GM06990 (cell line): ENCODE data around the gene SLC7A9.

Experiments
- DNase-seq: peaks from one replicate; pipeline ENCODE4 v3.0.0-alpha.2; 2011; ENCODE audit not compliant: insufficient read length; ENCODE audit errors: extremely low read depth
- H3K27me3 ChIP-seq: replicated peaks from 2 replicates; pipeline ENCODE4 v1.6.0; 2011; ENCODE audit warnings: low read length; ENCODE audit not compliant: control insufficient read depth, insufficient read depth
- H3K36me3 ChIP-seq: 2 replicates; pipeline ENCODE4 v1.5.1; 2011; ENCODE audit warnings: low read length; ENCODE audit not compliant: control insufficient read depth, insufficient read depth
- H3K4me3 ChIP-seq: replicated peaks from 2 replicates; pipeline ENCODE4 v1.5.1; 2011; ENCODE audit warnings: low read depth, mild to moderate bottlenecking, control low read depth, low read length
- TF ChIP-seq, protein P1 (sequence below): IDR thresholded peaks from 2 replicates; pipeline ENCODE4 v1.5.1; 2011; ENCODE audit warnings: low read length, control low read depth, mild to moderate bottlenecking, inconsistent platforms; ENCODE audit not compliant: insufficient read depth, poor library complexity, severe bottlenecking

SLC7A9 gene

DNA sequence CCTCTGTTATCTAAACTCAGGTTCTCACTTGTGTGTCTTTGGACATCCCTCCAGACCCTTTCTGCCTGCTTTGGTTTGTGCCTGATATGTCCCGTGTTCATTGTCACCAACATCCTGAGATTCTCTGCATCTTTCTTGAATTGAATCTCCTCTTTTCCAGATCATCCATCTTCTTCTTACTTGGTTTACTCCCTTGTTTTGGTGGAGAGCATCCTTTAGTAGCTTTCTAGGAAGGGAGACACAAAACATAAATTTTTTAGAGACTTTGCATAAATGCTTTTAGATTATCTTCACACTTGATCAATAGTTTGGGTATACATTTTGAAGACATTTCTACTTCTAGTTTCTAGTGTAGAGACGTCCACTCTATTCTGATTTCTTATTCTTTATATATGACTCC is 88.3 kb downstream of the SLC7A9 start:
- Histone ChIP-seq H3K36me3 (no peaks in the 10 kb centered on the region), H3K27me3 (no peaks in the 10 kb centered on the region), H3K4me3 (no peak overlapping the region)
- TF ChIP-seq, protein P1, sequence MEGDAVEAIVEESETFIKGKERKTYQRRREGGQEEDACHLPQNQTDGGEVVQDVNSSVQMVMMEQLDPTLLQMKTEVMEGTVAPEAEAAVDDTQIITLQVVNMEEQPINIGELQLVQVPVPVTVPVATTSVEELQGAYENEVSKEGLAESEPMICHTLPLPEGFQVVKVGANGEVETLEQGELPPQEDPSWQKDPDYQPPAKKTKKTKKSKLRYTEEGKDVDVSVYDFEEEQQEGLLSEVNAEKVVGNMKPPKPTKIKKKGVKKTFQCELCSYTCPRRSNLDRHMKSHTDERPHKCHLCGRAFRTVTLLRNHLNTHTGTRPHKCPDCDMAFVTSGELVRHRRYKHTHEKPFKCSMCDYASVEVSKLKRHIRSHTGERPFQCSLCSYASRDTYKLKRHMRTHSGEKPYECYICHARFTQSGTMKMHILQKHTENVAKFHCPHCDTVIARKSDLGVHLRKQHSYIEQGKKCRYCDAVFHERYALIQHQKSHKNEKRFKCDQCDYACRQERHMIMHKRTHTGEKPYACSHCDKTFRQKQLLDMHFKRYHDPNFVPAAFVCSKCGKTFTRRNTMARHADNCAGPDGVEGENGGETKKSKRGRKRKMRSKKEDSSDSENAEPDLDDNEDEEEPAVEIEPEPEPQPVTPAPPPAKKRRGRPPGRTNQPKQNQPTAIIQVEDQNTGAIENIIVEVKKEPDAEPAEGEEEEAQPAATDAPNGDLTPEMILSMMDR, result no peak
- DNase-seq, result no peak
